Activated CD8-positive, alpha-beta memory T cell treated with anti-CD3 and anti-CD28 coated beads for 1 hour (primary cell): ENCODE results near the gene ADH5.
"Not testable (repeated sequence)": the region's sequence is repeated elsewhere in the genome, so short reads cannot be mapped to it uniquely, and the experiment has no call there.

ENCODE experiments used
- DNase-seq, 2 donors: peaks; one replicate each; pipeline ENCODE4 v3.0.0-alpha.2; 2020; ENCODE audit warnings: low read depth in 1 of 2; ENCODE audit errors: extremely low read depth in 1 of 2

The ADH5 gene

DNA sequence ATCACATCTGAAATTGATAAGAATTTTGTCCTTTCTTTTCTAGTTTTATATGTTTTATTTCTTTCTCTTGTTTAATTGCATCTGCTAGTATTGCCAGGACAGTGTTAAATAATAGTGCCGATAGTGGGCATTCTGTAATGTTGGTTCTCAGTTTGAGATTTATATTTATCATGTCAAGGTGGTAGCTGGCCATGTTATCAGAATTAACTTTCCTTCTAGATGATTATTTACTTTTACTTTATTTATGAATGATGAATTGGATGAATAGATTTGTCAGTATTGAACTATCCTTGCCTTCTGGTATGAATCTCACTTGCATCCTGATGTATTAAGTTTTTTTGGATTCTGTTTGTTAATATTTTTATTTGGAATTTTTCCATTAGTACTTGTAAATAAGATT is 50.4 kb downstream of the ADH5 start:
- DNase-seq = no peak

DNA sequence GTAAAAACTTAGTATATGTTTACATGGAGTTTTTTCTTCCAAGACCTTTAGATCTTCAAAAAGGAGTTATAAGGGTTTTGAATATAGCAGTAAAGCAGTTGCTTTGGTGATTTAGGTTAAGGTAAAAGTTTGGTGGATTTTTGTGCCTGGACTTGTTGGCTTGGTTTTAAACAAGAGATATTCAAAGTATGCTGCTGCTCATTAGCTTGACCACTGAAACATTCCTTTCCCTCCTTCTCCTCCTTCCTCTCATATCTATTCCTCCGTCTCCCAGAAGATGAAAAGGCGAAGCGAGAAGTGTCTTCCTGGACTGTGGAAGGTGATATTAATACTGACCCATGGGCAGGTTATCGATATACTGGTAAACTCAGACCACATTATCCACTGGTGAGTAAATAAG is 54.6 kb downstream of the ADH5 start:
- no peak for DNase-seq

DNA sequence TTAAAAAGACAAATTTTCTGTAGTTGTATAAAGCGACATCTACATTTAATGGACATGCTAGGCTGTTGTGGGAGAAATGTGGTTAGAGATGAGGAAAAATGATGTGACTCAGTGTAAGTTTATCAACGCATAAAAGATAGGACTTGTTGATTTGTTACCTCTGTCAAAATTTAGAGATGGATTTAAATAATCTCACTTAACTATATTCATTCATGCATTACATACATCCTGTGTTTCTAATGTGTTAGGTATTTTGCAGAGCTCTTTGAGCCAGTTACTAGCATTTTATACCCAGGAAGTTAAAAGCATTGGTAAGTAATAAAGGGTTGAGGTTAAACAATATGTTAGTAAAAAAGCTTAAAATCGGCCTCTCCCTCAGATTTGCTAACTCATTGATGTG is 58.7 kb downstream of the ADH5 start:
- DNase-seq = no peak

DNA sequence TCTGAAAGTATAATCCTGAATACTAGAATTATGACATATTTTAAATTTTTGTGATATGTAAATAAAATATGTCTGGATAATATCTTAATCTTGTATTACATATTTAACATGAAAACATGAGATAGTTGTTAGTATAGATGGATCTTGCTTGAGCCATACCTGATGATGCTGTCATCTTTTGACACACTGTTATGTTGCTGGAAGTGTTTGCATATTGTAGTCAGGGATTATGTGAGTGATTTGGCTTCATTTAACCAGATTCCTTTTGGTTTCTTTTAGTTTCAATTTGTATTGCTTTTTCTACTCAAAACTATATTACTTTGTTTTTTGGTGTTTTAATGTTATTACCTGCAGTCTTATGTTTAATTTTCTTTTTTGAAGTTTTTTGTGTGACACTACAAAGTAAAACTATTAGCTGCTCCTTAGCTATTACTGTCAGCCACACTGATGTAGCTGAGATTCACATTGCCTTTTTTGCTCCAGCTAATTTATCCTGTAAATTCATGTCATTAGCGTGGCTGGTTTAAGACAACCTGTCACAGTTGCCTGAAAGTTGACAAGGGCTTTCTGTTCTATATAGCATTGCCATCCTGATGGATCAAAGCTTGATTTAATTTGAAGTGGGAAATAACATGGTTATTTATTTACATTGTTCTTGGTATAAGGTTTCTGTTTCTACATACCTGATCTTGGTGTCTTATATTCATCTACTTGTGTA is 59.4 kb downstream of the ADH5 start:
- DNase-seq = no peak

DNA sequence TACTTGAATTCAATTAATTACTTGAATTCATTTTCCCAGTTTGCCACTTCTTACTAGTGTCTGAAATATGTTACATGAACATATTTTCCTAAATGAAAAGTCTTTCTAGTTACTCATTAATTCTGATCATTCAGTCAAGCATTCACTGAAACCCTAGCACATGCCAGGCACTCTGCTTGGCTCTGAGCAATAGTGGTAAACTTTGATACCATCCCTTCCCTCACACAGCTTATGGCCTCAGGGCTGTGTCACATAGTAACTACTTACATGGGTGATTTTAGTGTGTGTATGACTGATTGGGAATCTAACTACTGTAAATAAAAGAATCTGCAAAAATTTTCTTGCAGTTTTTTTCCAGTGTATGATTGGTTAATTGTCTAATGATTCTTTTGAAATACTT is 60.4 kb downstream of the ADH5 start:
- no peak for DNase-seq

DNA sequence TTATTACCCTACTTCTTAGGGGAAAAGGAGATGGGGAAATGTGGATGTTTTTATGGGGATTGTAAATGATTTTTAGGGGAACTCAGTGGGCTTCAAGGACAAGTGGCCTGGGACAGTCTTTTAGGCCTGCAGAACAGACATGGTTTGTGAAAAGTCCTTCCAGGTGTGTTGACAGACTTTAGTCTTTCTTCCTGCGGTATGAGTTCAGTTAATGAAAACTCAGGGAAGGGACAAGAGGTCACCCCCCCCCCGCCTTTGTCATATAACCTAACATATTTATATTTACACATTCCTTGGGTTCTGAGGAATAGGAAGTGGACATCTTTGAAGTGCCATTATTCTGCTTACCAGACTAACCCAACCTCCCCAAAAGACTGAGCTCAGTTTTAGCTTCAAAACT is 61.3 kb downstream of the ADH5 start:
- DNase-seq = no peak

DNA sequence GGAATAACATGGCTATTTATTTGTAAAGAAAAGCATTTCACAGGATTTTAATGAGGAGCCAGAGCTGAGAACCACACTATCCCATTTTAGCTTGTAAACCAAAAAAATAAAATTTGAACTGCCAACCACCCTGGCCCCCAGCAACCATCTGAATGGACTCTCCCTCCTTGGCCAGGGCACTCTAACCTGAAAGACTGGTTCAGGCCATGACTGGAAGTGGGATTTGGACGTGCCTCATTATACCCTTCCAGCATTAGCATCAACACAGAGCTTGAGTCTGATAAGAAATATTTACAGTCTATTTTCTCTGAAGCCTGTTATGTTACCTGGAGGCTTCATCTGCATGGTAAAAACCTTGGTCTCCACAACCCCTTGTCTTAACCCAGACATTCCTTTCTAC is 63.1 kb downstream of the ADH5 start:
- DNase-seq = no peak

DNA sequence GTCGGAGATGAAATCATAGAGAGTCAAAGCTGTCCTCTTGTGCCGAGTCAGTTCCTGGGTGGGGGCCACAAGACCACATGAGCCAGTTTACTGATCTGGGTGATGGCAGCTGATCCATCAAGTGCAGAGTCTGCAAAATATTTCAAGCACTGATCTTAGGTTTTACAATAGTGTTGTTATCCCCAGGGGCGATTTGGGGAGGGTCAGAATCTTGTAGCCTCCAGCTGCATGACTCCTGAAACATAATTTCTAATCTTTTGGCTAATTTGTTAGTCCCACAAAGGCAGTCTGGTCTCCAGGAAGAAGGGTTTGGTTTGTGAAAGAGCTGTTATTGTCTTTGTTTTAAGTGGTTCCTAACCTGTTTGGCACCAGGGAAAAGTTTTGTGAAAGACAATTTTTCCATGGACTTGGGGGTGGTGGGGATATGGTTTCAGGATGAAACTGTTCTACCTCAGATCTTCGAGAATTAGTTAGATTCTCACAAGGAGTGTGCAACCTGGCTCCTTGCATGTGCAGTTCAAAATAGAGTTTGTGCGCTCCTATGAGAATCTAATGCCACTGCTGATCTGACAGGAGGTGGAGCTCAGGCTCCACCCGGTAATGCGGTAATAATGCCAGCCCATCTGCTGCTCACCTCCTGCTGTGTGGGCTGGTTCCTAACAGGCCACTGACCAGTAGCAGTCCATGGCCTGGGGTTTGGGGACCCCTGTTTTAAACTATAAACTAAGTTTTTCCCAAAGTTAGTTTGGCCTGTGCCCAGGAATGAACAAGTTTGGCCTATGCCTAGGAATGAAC is 63.9 kb downstream of the ADH5 start:
- DNase-seq = no peak

DNA sequence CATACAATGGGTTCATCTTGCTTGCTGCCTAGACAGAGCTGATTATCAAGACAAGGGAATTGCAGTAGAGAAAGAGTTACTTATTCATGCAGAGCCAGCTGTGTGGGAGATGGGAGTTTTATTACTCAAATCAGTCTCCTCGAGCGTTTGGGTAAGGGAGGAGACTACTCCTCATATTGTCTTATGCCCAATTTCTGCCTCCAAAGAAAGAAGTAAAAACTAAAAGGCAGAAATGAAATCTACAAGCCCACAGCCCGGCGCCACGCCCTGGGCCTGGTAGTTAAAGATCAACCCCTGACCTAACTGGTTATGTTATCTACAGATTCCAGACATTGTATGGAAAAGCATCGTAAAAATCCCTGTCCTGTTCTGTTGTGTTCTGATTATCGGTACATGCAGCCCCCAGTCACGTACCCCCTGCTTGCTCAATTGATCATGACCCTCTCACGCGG is 64.8 kb downstream of the ADH5 start:
- not testable (repeated sequence) for DNase-seq

DNA sequence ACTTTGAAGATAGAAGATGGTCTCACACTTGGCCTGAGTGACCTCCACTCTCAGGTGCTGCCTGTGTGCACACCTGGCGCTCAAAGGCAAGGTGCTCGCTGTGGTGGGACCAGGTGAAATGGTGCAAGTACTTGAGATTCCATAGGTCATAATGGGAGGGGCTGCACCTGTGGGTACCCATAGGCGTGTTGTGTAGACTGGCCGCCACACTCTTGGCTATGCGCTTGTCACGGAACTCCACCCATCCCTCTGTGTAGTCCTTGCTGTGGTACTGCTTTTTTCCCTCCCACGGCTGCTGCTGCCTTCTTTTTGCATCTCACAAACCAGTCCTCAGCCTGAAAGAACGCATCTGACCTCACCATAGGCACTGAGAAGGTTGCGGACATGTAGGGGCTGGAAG is 66.0 kb downstream of the ADH5 start:
- no peak for DNase-seq

DNA sequence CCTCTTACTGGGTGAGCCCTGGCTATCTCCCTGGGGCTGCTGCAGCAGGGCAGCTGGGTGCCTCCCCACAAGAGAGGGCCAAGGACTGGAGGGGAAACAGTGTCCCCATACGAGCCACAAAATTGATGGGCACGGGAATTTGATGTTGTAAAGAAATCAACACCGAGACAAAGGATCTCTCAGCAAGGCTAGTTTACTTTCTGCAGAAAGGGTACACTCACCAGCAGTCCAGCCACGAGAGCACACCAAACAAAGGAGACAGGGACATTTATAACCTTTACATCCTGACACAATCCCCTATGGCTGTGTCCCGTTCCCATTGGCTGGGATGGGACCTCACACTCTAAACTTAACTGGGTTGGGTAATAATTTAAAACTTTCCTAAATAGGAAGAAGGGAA is 67.2 kb downstream of the ADH5 start:
- no peak for DNase-seq
